Left ventricle myocardium inferior (tissue), 1 donor: ENCODE results near the gene TNIK. TPM values are rescaled to one million over a fixed set of nuclear protein-coding genes. Genes with fewer than 3 reads are reported as not detected.

Source experiments
- DNase-seq: peaks from one replicate; pipeline ENCODE4 v3.0.0-alpha.2; 2020
- H3K27ac ChIP-seq: fragments of 200-600 bp; replicated peaks from 2 replicates; pipeline ENCODE4 v1.8.0; 2021
- H3K27me3 ChIP-seq: fragments of 200-600 bp; 2 replicates; pipeline ENCODE4 v1.8.0; 2021; ENCODE audit warnings: low read depth
- H3K36me3 ChIP-seq: fragments of 200-600 bp; 2 replicates; pipeline ENCODE4 v1.8.0; 2021
- H3K4me1 ChIP-seq: fragments of 200-600 bp; 2 replicates; pipeline ENCODE4 v1.8.0; 2021
- H3K4me3 ChIP-seq: fragments of 200-600 bp; 2 replicates; pipeline ENCODE4 v1.8.0; 2021; ENCODE audit warnings: mild to moderate bottlenecking, moderate library complexity
- H3K9me3 ChIP-seq: fragments of 200-600 bp; replicated peaks from 2 replicates; pipeline ENCODE4 v1.8.0; 2021
- CTCF ChIP-seq: fragments of 200-600 bp; IDR thresholded peaks from 2 replicates; pipeline ENCODE4 v1.8.0; 2021; ENCODE audit warnings: antibody characterized with exemption, mild to moderate bottlenecking, borderline replicate concordance
- intact Hi-C: fragments of 100-400 bp; cut with micrococcal nuclease; formaldehyde crosslinking; loops from one replicate; pipeline ENCODE4 v1.11.0; 2022
- total RNA-seq: library from RNA; stranded (reverse); fragmentation: NEBNext Ultra II Directional; extraction: Animal tissue kit (Norgen Biotek cat#: 25700); gene quantifications from one replicate; pipeline ENCODE4 v1.2.1, GENCODE V29; 2021
- donor health status: DM: no; HTN: yes; CAD: no; lungs with severe emphysema.

Gene TNIK
- total RNA-seq, 1 donor from 2014 or later: 28.6 TPM

GRCh38 chr3:171229173-171229572 lies 231.0 kb downstream of the TNIK start:
- Histone ChIP-seq H3K36me3 (peaks cover 10% of the 10 kb centered on the region), H3K27me3 (no peaks in the 10 kb centered on the region), H3K27ac (no peak overlapping the region), H3K4me3 (no peak overlapping the region), H3K4me1 (peaks cover 20% of the 10 kb centered on the region), H3K9me3 (peaks cover 6% of the 10 kb centered on the region)
- no peak for DNase-seq
- intact Hi-C loops: no loop called here
- no peak for TF ChIP-seq CTCF

- H3K9me3 ChIP-seq: peaks cover 6% of the 10 kb centered on the region
- intact Hi-C loops: no loop called here
- peaks cover 10% of the 10 kb centered on the region for H3K36me3 ChIP-seq
- no peak overlapping the region for H3K4me3 ChIP-seq
- DNase-seq: no peak
- no peak overlapping the region for H3K27ac ChIP-seq
- H3K27me3 ChIP-seq: no peaks in the 10 kb centered on the region
- peaks cover 11% of the 10 kb centered on the region for H3K4me1 ChIP-seq
- no peak for TF ChIP-seq CTCF
These were observed 232.0 kb downstream of the TNIK start for GRCh38 chr3:171228240-171228639.

DNA sequence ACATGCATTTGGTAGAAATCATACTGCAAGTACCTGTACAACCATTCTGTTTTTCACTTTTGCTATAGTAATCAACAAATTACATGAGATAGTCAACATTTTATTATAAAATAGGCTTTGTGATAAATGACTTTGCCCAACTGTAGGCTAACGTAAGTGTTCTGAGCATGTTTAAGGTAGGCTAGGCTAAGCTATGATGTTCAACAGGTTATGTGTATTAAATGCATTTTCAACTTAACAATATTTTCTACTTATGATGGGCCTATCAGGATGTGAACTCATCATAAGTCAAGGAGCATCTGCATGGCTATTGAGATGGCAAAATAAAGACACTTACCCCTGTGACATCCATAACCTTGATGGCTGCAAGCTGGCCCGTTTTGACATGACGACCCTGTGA lies 232.4 kb downstream of the TNIK start:
- H3K9me3 ChIP-seq: peaks cover 6% of the 10 kb centered on the region
- H3K4me3 ChIP-seq: no peak overlapping the region
- intact Hi-C loops: no loop called here
- H3K36me3 ChIP-seq: peaks cover 10% of the 10 kb centered on the region
- H3K4me1 ChIP-seq: peaks cover 11% of the 10 kb centered on the region
- no peak for TF ChIP-seq CTCF
- no peaks in the 10 kb centered on the region for H3K27me3 ChIP-seq
- DNase-seq: no peak
- no peak overlapping the region for H3K27ac ChIP-seq

DNA sequence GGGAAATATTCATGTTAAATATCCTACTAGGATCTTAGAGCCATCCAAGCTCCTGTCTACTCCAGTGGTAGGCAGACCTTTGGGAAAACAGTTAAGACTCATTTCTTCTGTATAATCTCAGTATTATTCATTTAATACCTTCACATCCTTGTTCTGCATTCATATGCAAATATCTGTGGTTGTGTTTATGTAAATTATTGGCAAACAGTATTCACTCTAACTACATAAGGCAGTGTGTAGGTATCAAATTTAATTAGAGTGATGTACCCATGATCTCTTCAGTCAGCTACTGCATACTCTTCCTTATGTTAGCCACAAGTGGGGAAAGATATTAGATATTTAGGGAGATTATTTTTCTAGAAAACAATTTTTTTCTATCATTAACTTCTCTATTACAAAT lies 232.8 kb downstream of the TNIK start:
- no peak for DNase-seq
- H3K27me3 ChIP-seq: no peaks in the 10 kb centered on the region
- no peak overlapping the region for H3K27ac ChIP-seq
- no peak for TF ChIP-seq CTCF
- intact Hi-C loops: no loop called here
- H3K4me1 ChIP-seq: peaks cover 11% of the 10 kb centered on the region
- peaks cover 10% of the 10 kb centered on the region for H3K36me3 ChIP-seq
- no peak overlapping the region for H3K4me3 ChIP-seq
- H3K9me3 ChIP-seq: peaks cover 6% of the 10 kb centered on the region

DNA sequence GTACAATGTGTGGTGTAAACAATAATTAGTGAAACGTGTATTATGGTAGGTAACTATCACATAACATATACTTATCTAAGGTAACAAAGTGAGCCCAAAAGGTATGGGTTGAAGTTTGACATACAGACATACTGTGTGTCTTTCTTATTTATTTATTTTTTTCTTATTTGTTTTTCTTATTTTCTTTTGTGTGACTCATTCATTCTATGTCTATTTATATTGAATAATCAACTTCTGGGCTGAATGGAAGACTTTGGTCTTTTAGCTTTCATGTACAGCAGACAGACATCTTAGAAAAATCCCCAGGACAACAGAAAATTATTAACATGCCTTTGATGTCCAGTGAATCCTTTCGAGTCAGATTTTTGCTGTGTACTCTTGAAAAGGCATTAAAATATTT lies 233.4 kb downstream of the TNIK start:
- Histone ChIP-seq H3K27ac (no peak overlapping the region), H3K27me3 (no peaks in the 10 kb centered on the region), H3K4me1 (peaks cover 11% of the 10 kb centered on the region), H3K9me3 (peaks cover 6% of the 10 kb centered on the region), H3K36me3 (peaks cover 10% of the 10 kb centered on the region), H3K4me3 (no peak overlapping the region)
- intact Hi-C loops: no loop called here
- no peak for DNase-seq
- TF ChIP-seq CTCF: no peak

DNA sequence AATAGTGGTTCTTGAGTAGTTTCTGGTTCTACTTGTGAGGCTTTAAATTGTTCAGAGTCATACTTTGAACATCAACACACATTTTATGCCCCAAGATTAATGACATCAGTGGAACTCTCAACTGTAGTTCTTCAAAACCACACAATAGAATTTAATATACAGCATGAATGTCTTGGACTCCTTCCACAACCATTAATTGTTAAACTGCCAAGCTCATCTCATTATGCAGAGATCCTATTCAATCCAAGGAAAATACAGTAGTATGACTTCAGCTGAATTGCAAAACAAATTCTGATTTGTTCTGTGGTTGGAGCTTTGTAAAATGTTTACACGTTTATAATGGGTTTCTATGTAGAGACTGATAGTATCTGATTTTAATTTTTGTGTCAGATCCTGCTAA lies 234.5 kb downstream of the TNIK start:
- no peak for TF ChIP-seq CTCF
- H3K36me3 ChIP-seq: peaks cover 10% of the 10 kb centered on the region
- intact Hi-C loops: no loop called here
- peaks cover 2% of the 10 kb centered on the region for H3K4me1 ChIP-seq
- no peaks in the 10 kb centered on the region for H3K27me3 ChIP-seq
- H3K4me3 ChIP-seq: no peak overlapping the region
- no peak for DNase-seq
- H3K27ac ChIP-seq: no peak overlapping the region
- peaks cover 6% of the 10 kb centered on the region for H3K9me3 ChIP-seq
